AG04450 (cell line): Measurements from ENCODE around the gene GOLGA8A. TPM values are rescaled to one million over a fixed set of nuclear protein-coding genes. Genes with fewer than 3 reads are reported as not detected.
"Not testable (repeated sequence)": the region's sequence is repeated elsewhere in the genome, so short reads cannot be mapped to it uniquely, and the experiment has no call there.

Experiments
- CTCF ChIA-PET: fragments of 300-600, 350-600 bp; formaldehyde crosslinking; extraction: SDS; loops from one replicate; lab custom pipeline; 2022; ENCODE audit warnings: antibody characterized with exemption, inconsistent platforms; lab: Charles Lee
- POLR2A ChIA-PET: fragments of 350-600 bp; formaldehyde crosslinking; extraction: SDS; loops from one replicate; lab custom pipeline; 2021; ENCODE audit warnings: antibody characterized with exemption, inconsistent platforms; lab: Yijun Ruan, JAX
- DNase-seq: peaks from one replicate; pipeline ENCODE4 v3.0.0-alpha.2; 2011; ENCODE audit warnings: low read depth, low spot score
- H3K27ac ChIP-seq: one replicate; pipeline ENCODE4 v1.5.1; 2012; ENCODE audit warnings: low read depth, low read length, control low read depth
- H3K27me3 ChIP-seq: one replicate; pipeline ENCODE4 v1.6.0; 2012; ENCODE audit warnings: low read length; ENCODE audit not compliant: control insufficient read depth, insufficient read depth
- H3K4me3 ChIP-seq: 2 replicates; pipeline ENCODE4 v1.5.1; 2011; ENCODE audit warnings: mild to moderate bottlenecking, low read depth, low read length, control low read depth
- H3K9me3 ChIP-seq: 2 replicates; pipeline ENCODE4 v1.5.1; 2012; ENCODE audit warnings: low read length; ENCODE audit not compliant: control insufficient read depth, insufficient read depth
- CTCF ChIP-seq: IDR thresholded peaks from 2 replicates; pipeline ENCODE4 v1.5.1; 2011; ENCODE audit warnings: low read depth, low read length, control low read depth, inconsistent platforms
- polyA plus RNA-seq: library from polyadenylated mRNA; depleted of rRNA; stranded (reverse); fragments of >200 nt; gene quantifications from 2 replicates; pipeline ENCODE4 v1.2.3, GENCODE V29; 2011

Gene GOLGA8A
- polyA plus RNA-seq, 1 experiment = 7.2 TPM

- no peak for TF ChIP-seq CTCF
- Histone ChIP-seq H3K27ac (no peak overlapping the region), H3K9me3 (no peaks in the 10 kb centered on the region), H3K27me3 (no peaks in the 10 kb centered on the region), H3K4me3 (no peak overlapping the region)
- ChIA-PET CTCF (interaction anchor here (0.6 kb wide), 1 partner anchor 67 kb away, joined by 3 read pairs; no protein-coding TSS in a partner anchor), POLR2A (interaction anchor here (0.6 kb wide), 1 partner anchor 61 kb away, joined by 3 read pairs; no protein-coding TSS in a partner anchor)
- no peak for DNase-seq
Measured at GRCh38 chr15:34435658-34436057, 1.9 kb downstream of the GOLGA8A start.

- TF ChIP-seq CTCF = no peak
- H3K4me3 ChIP-seq = no peak overlapping the region
- POLR2A ChIA-PET = no interaction called here
- no peaks in the 10 kb centered on the region for H3K9me3 ChIP-seq
- DNase-seq = no peak
- H3K27me3 ChIP-seq = no peaks in the 10 kb centered on the region
- H3K27ac ChIP-seq = no peak overlapping the region
- CTCF ChIA-PET = no interaction called here
Measured at GRCh38 chr15:34434627-34435305, 2.8 kb downstream of the GOLGA8A start.

GRCh38 chr15:34433956-34434626 lies 3.5 kb downstream of the GOLGA8A start:
- H3K9me3 ChIP-seq, H3K4me3 ChIP-seq, DNase-seq, H3K27ac ChIP-seq, H3K27me3 ChIP-seq, CTCF ChIA-PET, POLR2A ChIA-PET: not testable (repeated sequence)

- POLR2A ChIA-PET, H3K4me3 ChIP-seq, CTCF ChIA-PET, H3K9me3 ChIP-seq, H3K27me3 ChIP-seq, DNase-seq, H3K27ac ChIP-seq: not testable (repeated sequence)
Measured at GRCh38 chr15:34430642-34431041, 7.0 kb downstream of the GOLGA8A start.

GRCh38 chr15:34423425-34424090 lies 14.1 kb downstream of the GOLGA8A start:
- H3K27ac ChIP-seq, H3K9me3 ChIP-seq, H3K4me3 ChIP-seq, POLR2A ChIA-PET, DNase-seq, H3K27me3 ChIP-seq, CTCF ChIA-PET: not testable (repeated sequence)

GRCh38 chr15:34420953-34421352 lies 16.7 kb downstream of the GOLGA8A start:
- DNase-seq, POLR2A ChIA-PET: not testable (repeated sequence)

GRCh38 chr15:34418435-34418834 lies 19.2 kb downstream of the GOLGA8A start:
- DNase-seq, H3K27ac ChIP-seq, H3K9me3 ChIP-seq, H3K4me3 ChIP-seq, H3K27me3 ChIP-seq, CTCF ChIA-PET, POLR2A ChIA-PET: not testable (repeated sequence)

More at GRCh38 chr15:34420953-34421352, 16.7 kb downstream of the GOLGA8A start:
- H3K27ac ChIP-seq, CTCF ChIA-PET, H3K27me3 ChIP-seq, H3K9me3 ChIP-seq, H3K4me3 ChIP-seq: not testable (repeated sequence)

- H3K9me3 ChIP-seq, DNase-seq, CTCF ChIA-PET, H3K4me3 ChIP-seq, POLR2A ChIA-PET, H3K27ac ChIP-seq, H3K27me3 ChIP-seq: not testable (repeated sequence)
Measured at GRCh38 chr15:34409511-34409910, 28.1 kb downstream of the GOLGA8A start.

- POLR2A ChIA-PET, DNase-seq, H3K9me3 ChIP-seq, H3K27me3 ChIP-seq, H3K4me3 ChIP-seq, H3K27ac ChIP-seq, CTCF ChIA-PET: not testable (repeated sequence)
Measured at GRCh38 chr15:34408973-34409372, 28.6 kb downstream of the GOLGA8A start.

GRCh38 chr15:34403899-34404298 lies 33.7 kb downstream of the GOLGA8A start:
- CTCF ChIA-PET, H3K9me3 ChIP-seq, DNase-seq, POLR2A ChIA-PET, H3K4me3 ChIP-seq, H3K27me3 ChIP-seq, H3K27ac ChIP-seq: not testable (repeated sequence)
